Measurements from ENCODE around the gene REEP5.

DNA sequence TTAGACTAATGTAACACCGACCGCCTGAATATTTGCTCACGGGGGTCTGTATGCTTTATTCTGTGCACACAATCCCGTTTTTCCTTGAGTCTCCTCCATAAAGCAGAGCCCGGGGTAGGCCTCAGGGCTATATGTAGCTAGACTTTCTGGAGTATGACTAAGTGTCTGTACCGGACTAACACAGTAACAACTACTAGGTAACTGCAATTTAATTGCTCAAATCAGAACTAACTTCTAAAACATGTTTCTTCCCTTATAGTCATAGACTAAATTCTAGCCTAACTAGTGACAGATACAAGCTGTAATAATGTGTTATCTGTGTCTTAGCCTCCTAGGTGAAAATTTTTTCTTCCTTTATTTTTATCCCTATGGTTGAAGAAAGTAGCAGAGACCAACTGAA, 2.1 kb downstream of the REEP5 start:
- TF ChIP-seq, protein P1, sequence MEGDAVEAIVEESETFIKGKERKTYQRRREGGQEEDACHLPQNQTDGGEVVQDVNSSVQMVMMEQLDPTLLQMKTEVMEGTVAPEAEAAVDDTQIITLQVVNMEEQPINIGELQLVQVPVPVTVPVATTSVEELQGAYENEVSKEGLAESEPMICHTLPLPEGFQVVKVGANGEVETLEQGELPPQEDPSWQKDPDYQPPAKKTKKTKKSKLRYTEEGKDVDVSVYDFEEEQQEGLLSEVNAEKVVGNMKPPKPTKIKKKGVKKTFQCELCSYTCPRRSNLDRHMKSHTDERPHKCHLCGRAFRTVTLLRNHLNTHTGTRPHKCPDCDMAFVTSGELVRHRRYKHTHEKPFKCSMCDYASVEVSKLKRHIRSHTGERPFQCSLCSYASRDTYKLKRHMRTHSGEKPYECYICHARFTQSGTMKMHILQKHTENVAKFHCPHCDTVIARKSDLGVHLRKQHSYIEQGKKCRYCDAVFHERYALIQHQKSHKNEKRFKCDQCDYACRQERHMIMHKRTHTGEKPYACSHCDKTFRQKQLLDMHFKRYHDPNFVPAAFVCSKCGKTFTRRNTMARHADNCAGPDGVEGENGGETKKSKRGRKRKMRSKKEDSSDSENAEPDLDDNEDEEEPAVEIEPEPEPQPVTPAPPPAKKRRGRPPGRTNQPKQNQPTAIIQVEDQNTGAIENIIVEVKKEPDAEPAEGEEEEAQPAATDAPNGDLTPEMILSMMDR (IDR thresholded peaks at IDR 0.05 in 4 of 5, conservative IDR thresholded peaks at IDR 0.05 in 1 of 5) = no peak
- TF ChIP-seq POLR2A (IDR thresholded peaks at IDR 0.05) = no peak
